NCI-H1694 treated with DMSO at 0.1 percent for 48 hours (cell line): ENCODE measurements around the gene KHDRBS2.

ENCODE experiments used
- DNase-seq: peaks from one replicate; lab custom pipeline; 2025; lab: John Stamatoyannopoulos, UW

Gene KHDRBS2

DNA sequence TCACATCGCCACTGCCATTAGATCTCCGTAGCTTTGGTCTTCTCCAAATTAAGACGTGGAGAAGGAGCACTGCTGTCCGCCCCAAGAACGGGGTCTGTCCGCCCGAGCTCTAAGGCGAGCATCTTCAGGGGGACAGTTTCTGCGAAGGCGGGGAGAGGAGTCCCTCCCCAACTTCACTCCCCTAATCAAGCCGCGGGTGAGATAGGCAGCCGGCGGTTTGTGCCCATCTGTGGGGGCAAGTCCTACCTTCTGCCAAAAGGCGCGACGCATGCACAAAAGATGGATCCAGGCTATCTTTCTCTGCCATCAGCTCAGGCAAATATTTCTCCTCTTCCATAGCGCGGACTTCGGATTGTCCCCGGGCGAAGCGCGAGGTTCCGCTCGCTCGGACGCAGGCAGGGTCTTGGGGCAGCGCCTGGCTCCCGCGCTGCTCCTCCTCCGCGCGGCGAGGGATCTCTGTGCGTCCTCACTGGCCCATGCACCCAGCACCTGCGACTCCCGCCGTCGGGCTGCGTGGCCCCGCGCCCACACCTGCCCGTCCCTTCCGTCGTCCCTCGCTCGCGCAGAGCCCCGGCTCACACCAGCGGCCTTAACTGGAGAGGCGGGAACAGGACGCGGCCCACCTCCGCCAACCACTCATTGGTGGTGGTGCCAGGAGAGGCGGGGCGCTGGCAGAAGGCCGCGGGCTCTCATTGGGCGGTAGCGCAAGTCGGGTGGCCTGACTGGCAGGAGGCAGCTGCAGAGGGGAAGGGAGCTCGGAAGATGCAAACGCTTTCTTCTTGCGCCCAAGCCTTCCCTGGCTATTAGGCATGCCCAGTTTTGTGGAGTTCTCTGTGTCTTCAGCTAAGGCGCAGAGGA, at the start of gene KHDRBS2:
KHDRBS2 (minus strand) TSS at position 614 of the 858 bp plus-strand sequence.
- DNase-seq = no peak

DNA sequence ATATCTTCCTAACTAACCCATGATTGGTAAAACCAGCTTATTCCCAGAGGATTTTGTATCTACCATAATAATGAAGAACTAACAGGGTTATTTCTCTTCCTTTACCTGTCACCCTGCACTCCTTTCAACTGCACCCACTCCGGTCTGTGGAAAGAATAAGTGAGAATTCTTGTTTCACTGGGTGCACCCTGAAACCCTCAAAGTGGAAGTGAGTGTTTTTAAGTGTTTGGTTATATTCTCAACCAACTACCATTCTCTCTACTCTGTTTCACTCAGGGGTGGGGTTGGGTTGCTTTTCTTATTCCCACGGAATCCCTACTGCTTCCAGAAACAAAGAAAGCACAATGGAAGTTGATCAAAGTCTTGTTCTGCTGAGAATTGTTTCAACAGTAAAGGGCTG, 42.6 kb upstream of the KHDRBS2 start:
- no peak for DNase-seq

DNA sequence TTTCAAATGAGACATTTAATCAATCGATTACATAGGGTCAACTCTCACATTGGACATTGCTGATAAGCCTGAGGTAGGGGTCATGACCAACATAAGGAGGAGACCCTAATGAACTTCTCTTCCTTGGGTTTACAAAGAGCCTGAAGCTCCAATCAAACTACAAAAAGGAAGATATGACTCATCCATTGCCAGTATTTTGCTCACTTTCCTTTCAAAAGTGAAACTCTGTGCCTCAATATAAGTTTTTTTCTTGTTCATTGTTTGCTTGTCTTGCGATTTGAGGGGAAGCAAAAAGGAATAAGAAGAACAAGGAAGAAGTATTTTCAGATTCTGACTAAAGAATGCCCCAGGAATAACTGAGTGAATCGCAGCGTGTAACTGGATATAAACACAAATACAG, 38.8 kb upstream of the KHDRBS2 start:
- no peak for DNase-seq

DNA sequence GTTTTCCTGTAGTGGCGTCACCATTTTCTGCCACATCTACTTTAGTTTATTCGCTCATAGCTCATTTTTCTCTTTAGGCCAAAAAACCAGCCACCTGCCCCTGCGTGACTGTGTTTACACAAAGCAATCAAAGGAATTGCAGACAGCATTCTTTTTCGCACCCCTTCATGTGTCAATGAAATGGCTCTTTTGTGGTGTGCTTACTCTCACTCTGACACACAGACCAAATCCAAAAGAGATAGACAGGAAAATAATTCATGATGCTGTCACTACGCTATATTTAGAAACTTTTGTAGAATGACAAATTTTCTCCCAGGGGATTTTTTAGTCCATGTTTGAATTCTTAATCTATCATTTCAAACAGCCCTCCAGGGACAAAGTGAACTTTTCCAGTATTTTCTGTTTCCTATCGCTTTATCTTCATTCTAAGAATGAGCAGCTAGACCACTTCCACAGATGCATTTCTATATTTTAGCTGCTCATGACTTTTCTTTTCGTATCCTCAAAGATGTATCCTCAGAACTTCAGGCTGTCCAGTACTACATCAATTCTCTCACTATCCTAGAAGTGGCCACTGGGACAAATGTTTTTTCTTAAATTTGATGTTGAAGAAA, 37.9 kb upstream of the KHDRBS2 start:
- no peak for DNase-seq

DNA sequence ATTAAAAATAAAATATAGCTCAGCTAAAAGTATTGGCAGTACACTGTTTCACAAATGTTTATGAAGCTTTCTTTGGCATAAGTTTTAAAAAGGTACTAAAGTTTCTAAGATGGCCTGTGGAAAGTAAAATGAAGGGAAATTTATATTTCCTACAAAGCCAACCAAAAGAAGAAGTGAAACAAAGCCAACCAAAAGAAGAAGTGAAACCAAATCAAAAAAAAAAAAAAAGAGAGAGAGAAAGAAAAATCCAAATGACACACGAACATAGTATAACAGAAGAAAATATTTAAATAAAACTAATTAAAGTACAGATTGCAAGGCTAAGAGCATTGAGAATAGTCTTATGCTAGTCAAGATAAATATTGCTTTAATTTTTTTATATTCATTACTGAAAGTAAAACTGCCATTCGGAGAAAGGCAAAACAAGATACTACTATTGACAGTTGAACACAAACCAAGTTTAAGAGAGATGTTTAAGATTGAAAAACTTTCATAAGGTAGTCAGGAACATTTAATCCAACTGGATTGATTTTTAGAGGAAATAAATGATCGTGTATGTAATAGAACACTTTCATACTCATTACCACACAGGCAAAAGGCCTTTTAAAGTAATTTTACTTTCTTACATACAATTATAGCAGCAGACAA, 12.8 kb upstream of the KHDRBS2 start:
- no peak for DNase-seq

DNA sequence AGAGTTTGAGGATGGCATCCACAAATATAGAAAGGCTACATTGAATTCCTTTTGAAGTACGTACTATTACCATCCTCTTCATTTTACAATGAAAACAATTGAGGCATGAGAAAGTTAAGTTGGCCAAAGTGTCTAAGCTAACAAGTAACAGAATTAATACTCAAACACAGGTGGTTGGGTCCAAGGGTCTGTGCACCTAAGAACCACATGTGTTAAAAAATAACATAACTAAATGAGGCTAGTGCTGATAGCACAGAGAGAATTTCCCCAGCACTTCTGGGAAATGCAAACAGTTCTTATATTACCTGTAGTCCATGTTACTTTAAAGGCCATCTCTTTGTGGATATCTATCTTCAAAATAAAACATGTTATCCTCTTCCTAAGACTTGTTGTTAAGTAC, 10.5 kb upstream of the KHDRBS2 start:
- no peak for DNase-seq

DNA sequence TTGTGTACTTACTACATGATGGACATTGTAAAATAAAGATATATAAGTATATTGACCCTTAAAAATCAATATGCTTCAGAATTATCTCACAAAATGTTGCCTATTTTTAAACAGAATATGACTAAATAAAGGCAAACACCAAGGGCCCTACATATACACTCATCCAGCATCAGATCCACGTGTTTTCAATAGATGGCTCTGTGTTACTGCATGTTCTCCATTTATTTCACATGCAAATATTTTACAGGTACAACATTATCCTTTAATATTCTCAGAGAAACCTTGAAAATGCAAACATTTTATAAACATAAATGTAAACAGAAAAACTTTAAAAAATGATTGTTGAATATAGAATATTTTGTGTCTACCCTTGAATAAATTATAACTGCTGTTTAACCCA, 2.9 kb upstream of the KHDRBS2 start:
- no peak for DNase-seq

DNA sequence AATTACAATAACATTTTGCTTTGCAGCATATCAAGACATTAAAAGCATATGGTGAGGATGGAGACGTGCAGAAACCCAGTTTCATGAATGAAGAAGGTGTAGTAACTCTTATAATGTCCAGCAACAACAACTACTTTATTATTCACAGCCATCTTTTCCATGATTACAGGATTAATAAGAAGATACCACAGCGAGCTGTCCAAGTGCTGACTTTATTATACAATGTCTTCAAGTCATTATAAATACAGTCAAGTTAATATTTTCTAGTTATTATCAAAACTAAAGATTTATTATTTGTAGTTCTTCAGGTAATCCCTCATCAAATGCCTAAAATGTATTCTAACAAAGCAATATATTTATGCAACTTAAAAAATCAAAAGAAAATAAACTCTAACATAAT, 2.5 kb upstream of the KHDRBS2 start:
- no peak for DNase-seq

DNA sequence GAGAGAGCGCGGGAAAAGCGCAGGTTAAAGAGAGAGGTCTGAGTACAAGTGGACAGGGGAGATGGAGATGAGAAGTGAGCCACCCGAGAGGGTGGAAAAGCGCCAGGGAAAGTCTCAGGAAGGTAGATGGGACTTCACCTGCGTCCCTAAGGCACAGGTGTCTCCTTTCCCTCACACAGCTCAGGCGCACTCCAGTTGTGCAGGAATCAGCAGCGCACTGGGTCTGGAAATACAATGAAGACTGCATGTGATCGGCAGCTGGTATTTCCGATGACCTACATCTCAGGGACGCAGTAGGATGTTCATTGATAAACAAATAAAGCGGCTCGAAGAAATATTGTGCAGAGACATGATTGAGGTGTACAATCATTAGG, 432 bp upstream of the KHDRBS2 start:
- DNase-seq = no peak

DNA sequence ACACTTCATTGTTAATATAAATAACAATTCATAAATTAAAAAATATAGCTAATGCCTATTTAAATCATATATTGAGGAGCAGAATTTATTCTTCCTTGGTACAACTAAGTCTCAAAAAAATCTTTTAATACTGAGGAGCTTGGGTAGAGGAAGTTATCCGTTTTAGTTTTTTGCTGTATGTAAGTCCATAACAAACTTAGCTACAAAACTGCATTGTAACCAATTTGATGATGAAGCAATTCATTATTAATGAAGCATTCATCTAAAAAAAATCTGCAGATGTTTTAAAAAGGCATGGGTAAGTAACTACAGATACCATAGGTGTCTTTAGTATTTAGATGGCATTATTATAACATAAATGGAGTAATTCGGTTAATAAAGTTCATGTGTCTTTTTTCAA, 1.3 kb downstream of the KHDRBS2 start:
- DNase-seq = no peak

DNA sequence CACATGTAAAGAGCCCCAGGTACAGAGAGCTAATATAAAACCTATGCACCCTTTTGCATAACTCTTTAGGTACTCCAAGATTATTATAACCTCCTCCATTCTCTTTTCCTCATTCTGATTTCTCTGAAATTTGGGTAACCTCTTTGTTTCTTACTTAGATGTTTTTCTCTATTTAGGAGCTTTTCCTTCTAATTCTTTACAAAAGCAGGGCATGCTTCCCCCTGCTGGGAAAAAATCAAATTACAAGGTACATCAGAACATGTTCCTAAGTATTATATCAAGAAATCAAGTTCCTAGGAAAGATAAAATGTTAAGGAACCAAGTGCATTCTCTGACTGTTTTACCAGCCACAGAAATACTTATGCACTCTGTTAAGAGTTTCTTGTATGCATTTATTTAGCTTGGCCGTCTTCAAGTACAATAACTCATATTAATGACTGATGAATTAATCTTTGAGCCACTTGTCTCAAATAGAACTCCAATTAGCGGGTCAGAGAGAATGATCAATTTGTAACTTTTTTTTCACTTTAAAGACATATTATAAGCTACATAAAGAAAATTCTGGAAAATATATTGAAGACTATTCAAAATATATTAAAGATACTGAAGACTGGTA, 2.1 kb downstream of the KHDRBS2 start:
- no peak for DNase-seq

DNA sequence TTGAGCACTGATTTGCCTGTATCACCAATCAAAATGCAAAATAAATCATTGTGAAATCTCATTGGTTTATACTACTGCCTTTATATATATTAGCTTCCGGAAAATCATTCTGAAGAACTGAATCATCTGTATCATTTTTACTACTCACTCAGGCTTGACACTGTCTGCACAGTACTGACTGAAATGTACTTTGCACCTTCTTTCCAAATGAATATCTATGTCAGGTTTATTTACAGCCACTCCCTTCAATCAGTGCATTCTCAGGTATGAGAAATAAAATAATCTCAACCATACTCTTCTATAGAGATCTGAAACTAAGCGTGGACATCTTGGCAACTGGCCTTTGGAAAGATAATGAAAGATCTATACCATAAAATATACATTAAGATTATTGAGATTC, 2.7 kb downstream of the KHDRBS2 start:
- DNase-seq = no peak

DNA sequence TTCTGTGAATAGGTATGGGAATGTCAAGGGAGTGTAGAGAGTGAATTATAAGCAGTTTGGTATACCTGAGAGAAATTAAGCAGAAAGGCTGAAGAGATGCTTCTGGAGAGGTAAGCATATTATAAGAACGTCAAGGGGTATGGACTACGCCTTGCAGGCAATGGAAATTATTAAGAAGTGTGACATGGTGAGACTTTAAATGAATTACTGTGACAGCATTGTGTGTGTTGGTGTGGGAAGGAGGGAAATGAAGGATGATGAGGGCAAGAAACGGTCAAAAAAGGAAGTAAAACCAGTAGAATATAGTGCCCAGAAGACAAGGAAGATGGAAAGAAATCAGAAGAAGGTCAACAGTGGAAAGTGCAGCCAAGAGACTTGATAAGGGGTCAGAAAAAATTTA, 5.9 kb downstream of the KHDRBS2 start:
- DNase-seq = no peak

DNA sequence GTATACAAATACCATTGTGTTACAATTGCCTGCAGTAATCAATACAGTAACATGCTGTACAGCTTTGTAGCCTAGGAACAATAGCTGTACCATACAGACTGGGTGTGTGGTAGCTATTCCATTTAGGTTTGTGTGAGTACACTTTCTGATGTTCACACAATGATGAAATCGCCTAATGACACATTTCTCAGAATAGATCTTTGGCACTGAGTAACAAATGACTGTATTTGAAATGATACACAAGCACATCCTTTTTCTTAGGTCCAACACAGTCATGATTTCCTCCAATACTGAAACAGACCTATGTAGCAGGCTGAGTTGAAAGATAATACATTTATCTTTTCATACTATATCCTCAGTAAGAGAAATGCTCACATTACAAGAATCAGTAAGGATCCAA, 13.9 kb downstream of the KHDRBS2 start:
- no peak for DNase-seq

DNA sequence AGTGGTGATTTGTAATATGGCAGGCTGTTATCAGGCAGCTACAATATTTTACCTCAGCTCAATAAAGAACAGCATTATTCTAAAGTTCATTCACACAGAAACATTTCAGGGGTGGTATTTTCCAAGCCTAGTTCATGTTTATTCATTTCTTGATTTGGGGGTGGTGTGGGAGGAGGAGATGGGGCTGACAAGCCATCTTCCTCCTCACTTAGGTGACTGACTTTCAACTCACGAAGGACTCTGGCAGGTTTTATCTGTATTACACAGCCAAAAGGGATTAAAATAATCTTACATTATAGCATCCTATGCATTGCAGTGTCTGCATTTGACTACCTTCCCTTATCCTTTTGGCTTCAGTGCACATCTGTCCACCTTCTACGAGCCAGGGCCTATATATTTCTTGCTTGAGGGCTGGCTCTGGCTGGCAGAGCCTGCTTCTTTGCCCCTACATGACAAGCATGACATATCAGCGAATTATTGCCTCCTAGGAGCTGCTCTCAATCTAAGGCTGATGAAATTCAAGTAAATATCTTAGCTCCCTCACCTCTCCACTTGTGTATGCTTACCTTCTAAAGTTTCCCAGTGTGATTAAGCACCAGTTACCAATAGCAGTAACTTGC, 20.0 kb downstream of the KHDRBS2 start:
- DNase-seq = no peak

DNA sequence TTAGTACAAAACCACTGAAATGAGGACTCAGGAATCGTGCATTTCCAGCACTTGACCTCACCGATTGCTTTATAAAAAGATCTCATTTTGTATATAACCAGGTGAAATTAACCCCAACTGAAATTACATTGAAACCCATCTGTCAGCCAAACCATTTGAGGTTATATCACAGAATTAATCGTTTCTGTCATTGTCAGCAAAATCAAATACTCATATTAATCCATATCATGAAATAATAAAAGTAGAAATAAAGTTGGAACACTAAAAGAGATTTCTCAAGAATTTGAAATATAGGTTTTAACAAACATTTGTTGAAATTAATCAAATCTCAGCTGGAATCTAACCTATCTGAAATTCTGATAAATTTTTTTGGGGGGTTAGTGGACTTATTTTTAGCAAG, 23.7 kb downstream of the KHDRBS2 start:
- DNase-seq = no peak

DNA sequence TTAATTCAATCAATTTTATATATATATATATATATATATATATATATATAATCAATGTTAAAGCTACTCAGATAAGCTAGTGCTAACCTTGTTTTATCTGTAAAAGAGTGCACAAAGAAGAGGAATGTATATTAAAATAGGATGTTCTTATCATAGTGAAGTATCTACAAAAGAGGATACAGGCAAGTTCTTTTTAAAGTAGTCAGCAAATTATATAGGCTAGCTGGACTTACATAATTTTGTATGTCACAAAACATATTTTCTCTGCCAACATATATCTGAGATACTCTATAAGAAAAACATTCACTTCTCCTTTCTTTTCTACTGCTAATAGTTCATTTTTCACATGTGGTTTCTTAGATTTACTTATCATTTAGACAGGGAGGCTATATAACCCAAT, 39.9 kb downstream of the KHDRBS2 start:
- DNase-seq = no peak

DNA sequence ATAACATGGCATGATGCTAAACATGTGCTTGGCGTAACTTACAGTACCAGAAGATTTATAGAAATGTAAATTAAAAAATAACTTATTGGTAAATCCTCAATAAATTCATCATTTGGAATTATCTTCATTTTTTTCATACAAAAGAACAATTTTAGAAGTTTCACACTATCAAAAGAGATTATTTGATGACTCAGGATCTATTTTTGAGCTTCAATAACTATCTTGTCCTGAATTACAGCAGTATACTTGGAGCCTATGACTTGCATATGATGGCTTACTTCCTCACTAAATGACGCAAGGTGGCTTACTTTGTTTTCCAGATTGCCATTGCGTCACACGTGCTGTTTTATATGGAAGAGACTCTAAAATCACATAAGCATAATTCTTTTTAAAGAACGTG, 49.2 kb downstream of the KHDRBS2 start:
- no peak for DNase-seq

DNA sequence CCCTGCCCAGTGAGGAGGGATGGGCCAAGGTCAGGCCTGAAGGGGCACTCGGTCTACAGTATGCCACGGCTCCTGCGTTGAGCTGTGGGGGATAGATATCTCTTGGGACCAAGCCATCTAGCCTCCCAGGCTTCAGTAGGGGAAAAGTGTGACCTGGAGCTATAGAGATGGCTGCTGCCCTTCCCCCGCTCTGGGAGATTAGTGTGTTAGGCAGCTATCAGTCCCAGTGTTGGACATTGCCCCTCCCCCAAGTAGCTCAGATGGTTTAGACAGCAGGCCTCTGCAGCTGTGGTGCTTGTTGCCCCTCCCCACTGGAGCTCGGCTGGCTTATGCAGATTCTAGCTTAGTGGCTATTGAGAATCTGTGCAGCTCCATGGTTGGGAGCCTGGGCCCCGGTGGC, 56.8 kb downstream of the KHDRBS2 start:
- DNase-seq = no peak

DNA sequence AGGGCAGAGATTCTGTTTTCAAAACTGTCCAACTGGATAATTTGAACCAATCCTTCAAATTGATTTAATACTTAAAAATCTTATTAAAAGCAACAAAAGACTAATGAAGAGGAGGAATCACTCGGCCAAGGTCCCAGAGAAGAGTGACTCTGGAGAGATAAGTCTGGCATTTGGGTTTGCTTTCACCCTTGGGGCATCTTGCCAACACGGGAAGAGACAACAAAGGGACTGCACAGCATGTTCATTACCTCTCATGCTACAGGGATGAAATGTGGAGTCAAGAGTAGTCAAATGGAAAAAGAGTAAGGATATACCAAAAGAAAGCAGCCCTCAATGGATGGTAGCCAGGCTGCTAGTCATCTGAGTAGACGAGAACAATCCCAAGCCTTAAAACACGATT, 68.2 kb downstream of the KHDRBS2 start:
- no peak for DNase-seq

DNA sequence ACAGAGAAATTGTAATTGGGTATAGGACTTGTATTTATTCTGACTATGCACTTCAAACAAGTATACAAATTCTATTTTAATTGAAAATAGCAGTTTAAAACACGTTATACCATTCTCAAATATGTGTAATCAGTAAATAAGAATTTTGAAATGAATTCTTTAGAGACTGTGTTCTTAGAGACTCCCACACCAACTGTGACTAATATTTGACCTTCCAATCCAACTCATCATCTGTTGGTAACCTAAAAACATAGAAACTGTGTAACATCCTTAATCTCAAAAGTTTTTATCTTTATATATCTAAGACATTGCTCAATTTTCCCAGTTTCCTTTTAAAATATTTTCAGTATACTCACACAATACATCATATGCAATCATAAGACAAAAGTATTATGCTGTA, 83.9 kb downstream of the KHDRBS2 start:
- no peak for DNase-seq

DNA sequence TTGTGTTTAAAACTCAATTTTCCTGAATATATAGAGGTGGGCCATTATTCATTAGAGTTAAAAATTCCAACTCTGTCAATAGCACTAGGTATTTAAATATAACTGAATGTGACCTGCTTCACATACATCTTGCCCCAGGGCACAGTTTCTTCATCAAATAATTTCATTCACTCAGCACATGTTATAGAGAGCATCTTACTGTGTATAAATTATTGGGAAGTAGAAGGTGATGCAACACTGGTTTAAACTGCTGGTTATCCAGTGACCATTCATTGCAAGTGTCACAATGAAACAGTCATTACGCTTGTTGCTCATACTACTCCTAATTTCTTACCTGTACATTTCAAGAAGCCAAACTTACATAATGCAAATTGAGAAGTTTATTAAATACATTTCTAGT, 93.4 kb downstream of the KHDRBS2 start:
- no peak for DNase-seq

DNA sequence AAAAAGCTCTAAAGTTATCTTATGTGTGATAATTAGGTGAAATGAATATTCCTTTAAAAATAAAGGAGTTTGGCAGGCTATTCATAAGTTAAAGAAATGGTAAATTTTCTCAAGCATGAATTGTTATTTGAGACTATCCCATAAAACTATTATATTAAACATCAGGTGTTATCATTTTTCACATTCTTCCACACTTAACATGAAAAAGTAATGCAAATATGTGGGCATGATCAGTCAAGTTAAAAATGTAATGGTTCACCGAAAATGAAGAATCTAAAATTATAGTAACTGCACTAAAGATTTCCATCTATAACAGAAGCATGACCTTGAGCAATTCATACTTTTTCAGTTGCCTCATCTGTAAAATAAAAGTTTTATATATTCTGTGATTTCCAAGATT, 110.8 kb downstream of the KHDRBS2 start:
- DNase-seq = no peak
